Fibroblast of skin of right quadriceps (primary cell): ENCODE results near the gene RNF2.
A peak's percentile ranks its signal among the peaks of the same experiment; 100 is the strongest.

Experiments
- DNase-seq: peaks from one replicate; pipeline ENCODE4 v3.0.0-alpha.2; 2013

RNF2 gene

DNA sequence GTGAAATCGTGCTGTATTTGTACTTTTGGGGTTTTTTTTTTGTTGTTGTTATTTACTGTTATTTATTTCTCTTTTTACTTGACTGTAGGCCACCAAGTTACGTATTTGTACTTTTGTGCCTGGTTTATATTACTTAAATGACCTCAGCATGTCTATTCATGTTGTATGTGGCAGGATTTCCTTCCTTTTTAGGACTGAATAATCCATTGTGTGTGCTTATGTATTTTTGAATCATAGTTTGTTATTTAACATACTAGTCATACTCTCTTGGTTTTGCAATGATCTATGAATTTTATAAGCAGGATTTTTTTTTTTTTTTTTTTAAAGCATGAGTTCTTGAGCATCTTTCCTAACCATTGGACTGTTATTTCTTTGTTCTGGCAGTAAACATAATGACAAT, 51.2 kb downstream of the RNF2 start:
- no peak for DNase-seq

DNA sequence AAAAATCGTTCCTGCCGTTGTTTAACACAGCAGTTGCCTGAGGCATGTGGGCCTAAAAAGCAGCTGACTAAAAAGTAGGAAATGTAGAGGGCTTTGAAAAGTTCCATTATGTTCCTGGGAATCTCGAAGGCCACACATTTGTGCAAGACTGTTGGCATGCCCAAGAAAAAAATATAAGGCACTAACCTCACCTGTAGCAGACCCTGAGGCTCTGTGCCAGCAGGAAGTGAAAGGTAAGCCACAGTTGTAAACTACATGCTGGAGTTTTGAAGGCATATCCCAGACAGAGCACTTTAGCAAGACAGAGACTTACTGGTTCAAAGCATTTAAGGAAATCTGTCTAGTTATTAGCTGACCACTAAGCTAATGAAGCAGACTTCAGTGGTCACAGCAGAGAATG, 58.7 kb downstream of the RNF2 start:
- DNase-seq, result no peak

DNA sequence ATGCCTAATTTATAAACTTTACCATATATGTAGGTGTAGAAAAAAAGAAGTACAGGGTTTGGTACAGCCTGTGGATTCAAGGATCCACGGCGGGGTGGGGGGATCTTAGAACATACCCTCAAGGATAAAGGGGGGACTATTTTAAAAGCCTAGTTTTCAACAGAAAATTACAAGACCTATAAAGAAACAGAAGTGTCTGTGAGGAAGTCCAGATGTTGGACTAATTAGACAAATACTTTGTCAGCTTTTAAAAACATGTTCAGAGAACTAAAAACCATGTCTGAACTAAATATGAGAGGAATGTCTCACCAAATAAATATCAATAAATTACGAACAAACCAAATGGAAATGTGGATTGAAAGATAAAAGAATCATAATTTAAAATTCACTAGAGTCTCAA, 59.8 kb downstream of the RNF2 start:
- no peak for DNase-seq

- no peak for DNase-seq
Measured at GRCh38 chr1:185108321-185108720, 63.0 kb downstream of the RNF2 start.

GRCh38 chr1:185110145-185110544, 64.8 kb downstream of the RNF2 start:
- DNase-seq, result no peak

- DNase-seq, result no peak
Measured at GRCh38 chr1:185111873-185112272, 66.5 kb downstream of the RNF2 start.

DNA sequence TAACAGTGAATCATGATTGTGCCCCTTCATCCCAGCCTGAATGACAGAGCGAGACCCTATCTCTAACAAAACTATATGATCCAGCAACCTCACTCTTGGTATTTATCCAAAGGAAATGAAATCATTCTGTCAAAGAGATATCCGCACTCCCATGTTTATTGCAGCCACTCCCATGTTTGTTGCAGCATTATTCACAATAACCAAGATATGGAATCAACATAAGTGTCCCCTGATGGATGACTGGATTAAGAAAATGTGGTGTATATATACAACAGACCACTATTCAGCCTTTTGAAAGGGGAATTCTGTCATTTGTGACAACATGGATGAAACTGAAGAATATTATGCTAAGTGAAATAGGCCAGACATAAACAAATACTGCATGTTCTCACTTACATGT, 67.0 kb downstream of the RNF2 start:
- no peak for DNase-seq

- no peak for DNase-seq
Measured at GRCh38 chr1:185129708-185130107, 84.3 kb downstream of the RNF2 start.

DNA sequence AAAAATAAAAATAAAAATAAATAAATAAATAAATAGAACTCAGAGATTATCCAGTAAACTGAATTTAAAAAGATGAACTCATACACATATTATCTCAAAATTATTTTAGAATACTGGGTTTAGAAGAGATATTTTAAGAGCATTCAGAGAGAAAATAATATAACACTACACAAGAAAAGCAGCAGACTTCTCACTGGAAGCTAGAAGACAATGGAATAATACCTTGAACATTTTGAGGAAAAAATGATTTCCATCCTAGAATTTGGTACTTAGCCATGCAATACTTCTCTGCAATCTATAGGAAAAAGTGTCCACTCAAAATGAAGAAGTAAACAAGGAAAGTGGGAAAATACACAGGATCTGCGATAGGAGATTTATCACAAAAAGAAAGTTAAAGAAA, 87.2 kb downstream of the RNF2 start:
- DNase-seq, result no peak

GRCh38 chr1:185137896-185138545, 92.7 kb downstream of the RNF2 start:
- no peak for DNase-seq

- DNase-seq, result no peak
Measured at GRCh38 chr1:185139246-185139645, 93.9 kb downstream of the RNF2 start.

- DNase-seq, result peak; percentile 65
Measured at GRCh38 chr1:185144233-185144632, 98.9 kb downstream of the RNF2 start.

- DNase-seq, result no peak
Measured at GRCh38 chr1:185151215-185151614, 105.9 kb downstream of the RNF2 start.
